ENCODE results near the gene GLIPR1. TPM values are rescaled to one million over a fixed set of nuclear protein-coding genes. Genes with fewer than 3 reads are reported as not detected.
"Not testable (repeated sequence)": the region's sequence is repeated elsewhere in the genome, so short reads cannot be mapped to it uniquely, and the experiment has no call there.

Gene GLIPR1
- total RNA-seq, 1 donor from 2014 or later, result 29.8 TPM

- DNase-seq (ENCODE audit: low spot score) (no peak), ATAC-seq (peak; percentile 45)
- intact Hi-C loops (cut with DNase I), result no loop called here
These were observed 8.4 kb upstream of the GLIPR1 start for GRCh38 chr12:75471902-75472890.

DNA sequence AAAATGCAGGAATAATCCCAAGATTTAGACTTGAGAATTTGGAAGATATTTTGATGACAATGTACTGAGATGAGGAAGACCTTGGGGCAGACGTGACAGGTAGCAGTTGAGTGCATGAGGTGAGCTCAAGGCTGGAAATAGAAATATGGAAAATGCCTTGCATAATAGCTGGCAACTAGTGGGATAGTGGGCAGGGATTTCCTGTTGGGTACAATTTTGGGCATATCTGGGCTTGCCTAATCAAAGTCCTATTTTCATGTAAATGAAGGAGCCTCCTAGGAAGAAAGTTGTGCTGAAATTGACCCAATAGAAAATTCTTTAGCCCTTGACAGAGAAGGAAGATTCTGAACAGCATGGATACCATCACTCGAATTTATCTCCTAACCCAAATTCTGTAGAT, 6.4 kb upstream of the GLIPR1 start:
- intact Hi-C loops (cut with DNase I), result no loop called here
- no peak for ATAC-seq
- no peak for DNase-seq (ENCODE audit: low spot score)

DNA sequence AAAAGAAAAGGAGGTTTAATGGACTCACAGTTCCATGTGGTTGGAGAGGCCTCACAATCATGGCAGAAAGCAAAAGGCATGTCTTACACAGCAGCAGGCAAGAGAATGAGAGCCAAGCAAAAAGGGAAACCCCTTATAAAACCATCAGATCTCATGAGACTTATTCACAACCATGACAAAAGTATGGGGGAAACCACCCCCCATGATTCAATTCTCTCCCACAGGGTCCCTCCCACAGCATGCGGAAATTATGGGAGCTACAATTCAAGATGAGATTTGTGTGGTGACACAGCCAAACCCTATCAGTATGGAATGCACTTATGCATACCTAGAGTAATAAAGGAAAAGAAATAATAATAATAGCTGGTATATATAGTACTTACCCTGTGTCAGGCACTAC, 4.5 kb upstream of the GLIPR1 start:
- DNase-seq (ENCODE audit: low spot score) (no peak), ATAC-seq (no peak)
- intact Hi-C loops (cut with DNase I), result no loop called here

DNA sequence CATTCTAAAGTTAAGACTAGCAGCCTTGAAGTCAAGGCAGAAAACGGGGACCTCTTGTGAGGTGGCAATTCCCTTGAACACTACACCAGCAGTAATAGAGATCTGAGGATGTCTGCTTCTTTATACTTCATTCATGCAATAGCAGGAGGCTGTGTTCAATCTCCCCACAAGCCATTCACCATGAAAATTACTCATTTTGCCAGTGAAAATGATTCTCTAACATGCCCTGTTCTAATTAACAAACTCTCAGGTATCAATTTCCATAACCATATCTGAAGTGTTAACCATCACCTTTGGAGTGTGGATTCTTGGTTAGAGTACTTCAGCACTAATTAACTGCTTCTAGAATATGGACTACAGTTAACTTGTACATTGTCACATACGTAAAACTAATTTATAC, 3.4 kb upstream of the GLIPR1 start:
- no peak for DNase-seq (ENCODE audit: low spot score)
- intact Hi-C loops (cut with DNase I), result no loop called here
- no peak for ATAC-seq

GRCh38 chr12:75478116-75478794, 2.3 kb upstream of the GLIPR1 start:
- intact Hi-C loops (cut with DNase I), result no loop called here
- DNase-seq (ENCODE audit: low spot score) (no peak), ATAC-seq (peak; percentile 25)

- ATAC-seq, result peak; percentile 43
- DNase-seq (ENCODE audit: low spot score), result no peak
- intact Hi-C loops (cut with DNase I), result no loop called here
These were observed 543 bp upstream of the GLIPR1 start for GRCh38 chr12:75479963-75480461.

GRCh38 chr12:75481013-75481705, 604 bp downstream of the GLIPR1 start:
- intact Hi-C loops (cut with DNase I), result no loop called here
- ATAC-seq (peak; percentile 33), DNase-seq (ENCODE audit: low spot score) (no peak)

DNA sequence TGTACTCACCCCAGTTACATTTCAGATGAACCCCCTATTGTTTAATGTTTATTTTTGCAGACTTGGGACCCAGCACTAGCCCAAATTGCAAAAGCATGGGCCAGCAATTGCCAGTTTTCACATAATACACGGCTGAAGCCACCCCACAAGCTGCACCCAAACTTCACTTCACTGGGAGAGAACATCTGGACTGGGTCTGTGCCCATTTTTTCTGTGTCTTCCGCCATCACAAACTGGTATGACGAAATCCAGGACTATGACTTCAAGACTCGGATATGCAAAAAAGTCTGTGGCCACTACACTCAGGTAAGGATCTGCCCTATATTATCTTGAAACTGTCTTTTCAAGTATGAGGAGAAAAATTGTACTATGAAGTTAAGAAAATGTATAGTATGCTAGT, 1.2 kb downstream of the GLIPR1 start:
- ATAC-seq (no peak), DNase-seq (ENCODE audit: low spot score) (no peak)
- intact Hi-C loops (cut with DNase I), result no loop called here

DNA sequence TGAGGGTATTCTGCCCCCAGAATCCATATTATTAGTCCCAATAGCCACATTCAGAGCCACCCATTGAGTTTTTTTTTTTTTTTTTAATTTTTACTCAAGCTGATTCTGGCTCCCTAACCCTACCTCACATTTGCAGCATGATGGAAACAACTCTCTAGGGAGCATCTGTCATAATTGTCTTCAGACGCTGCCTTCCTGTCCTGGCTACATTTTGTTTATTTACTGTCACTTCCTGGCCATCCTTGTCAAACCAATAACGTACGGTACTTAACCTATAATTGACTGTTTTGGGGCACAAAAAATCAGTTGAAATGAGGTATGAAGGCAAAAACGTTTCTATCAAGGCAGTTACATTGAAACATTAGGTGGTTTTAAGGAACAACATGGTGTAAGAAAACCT, 2.1 kb downstream of the GLIPR1 start:
- intact Hi-C loops (cut with DNase I), result no loop called here
- DNase-seq (ENCODE audit: low spot score) (no peak), ATAC-seq (no peak)

GRCh38 chr12:75483431-75483830, 2.9 kb downstream of the GLIPR1 start:
- intact Hi-C loops (cut with DNase I), result no loop called here
- no peak for DNase-seq (ENCODE audit: low spot score)
- ATAC-seq, result no peak

DNA sequence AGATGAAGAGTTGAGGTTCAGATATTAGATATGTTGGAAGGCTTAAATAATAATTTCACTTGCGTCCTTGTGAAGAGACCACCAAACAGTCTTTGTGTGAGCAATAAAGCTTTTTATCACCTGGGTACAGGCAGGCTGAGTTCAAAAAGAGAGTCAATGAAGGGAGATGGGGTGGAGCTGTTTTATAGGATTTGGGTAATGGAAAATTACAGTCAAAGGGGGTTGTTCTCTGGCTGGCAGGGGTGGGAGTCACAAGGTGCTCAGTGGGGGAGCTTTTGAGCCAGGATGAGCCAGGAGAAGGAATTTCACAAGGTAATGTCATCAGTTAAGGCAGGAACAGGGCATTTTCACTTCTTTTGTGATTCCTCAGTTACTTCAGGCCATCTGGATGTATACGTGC, 3.9 kb downstream of the GLIPR1 start:
- intact Hi-C loops (cut with DNase I); DNase-seq (ENCODE audit: low spot score); ATAC-seq: not testable (repeated sequence)

DNA sequence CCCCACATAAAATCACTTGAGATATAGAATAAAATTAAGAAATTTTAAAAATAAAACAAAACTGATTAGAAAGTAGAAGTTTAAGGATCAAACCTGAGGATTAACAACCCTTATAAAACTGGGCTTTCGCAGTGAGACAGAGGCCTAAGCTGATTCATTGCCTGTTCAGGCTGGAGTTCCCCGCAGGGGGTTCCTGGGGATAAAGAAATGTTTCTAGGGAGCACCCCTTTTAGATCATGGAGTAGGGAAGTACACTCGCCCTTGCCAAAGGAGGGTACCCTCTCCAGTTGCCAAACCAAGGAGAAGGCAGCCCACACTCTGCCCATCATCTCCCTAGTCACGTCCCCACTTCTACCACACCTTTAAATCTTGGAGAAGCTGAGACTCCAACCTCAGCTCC, 6.8 kb downstream of the GLIPR1 start:
- DNase-seq (ENCODE audit: low spot score) (no peak), ATAC-seq (no peak)
- intact Hi-C loops (cut with DNase I), result no loop called here

DNA sequence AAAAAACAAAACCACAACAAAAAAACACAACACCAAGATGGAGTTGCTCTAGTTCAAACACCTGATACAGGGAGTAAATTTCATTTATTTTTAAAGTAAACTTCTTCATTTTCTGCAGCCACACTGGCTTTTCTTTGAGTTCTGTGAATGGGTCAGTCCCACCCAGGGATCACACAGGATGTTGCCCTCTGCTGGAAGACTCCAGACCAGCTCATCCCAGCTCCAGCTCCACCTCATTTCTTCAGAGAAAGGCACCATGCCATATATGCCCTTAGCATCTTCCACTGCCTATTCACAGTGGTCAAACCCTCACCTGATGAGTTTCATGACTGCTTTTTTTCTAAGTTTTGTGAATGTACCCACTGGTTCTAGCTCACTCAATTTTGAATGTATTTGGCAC, 8.0 kb downstream of the GLIPR1 start:
- intact Hi-C loops (cut with DNase I), result no loop called here
- no peak for DNase-seq (ENCODE audit: low spot score)
- ATAC-seq, result peak; percentile 75

- no peak for ATAC-seq
- intact Hi-C loops (cut with DNase I), result no loop called here
- no peak for DNase-seq (ENCODE audit: low spot score)
These were observed 8.6 kb downstream of the GLIPR1 start for GRCh38 chr12:75489187-75489586.

DNA sequence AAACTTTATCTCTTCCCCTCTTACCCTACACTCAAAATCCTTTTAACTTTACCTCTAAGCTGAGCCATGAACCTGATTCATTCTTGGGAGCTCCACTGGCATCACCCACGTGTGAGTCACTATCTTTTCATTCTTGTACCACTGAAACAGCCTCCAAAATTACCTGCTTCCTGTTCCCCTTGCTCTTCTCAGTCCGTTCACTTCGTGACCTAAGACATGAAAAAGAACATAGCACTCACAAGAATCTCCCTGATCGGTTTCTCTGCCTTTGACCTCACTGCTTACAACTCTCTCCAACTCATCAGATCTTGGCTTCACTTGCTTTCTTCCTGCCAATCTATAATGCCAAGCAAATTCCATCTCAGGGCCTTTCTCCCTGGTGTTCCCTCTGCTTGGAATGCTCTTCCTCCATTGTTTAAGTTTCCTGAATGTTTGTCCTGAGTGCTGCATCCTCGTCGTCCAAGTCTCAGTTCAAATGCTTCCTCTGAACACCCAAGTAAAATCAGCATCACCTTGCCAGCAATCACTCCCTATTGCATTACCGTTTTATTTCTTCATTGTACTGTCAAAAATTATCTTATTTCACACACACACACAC, 9.2 kb downstream of the GLIPR1 start:
- DNase-seq (ENCODE audit: low spot score) (no peak), ATAC-seq (no peak)
- intact Hi-C loops (cut with DNase I), result no loop called here

DNA sequence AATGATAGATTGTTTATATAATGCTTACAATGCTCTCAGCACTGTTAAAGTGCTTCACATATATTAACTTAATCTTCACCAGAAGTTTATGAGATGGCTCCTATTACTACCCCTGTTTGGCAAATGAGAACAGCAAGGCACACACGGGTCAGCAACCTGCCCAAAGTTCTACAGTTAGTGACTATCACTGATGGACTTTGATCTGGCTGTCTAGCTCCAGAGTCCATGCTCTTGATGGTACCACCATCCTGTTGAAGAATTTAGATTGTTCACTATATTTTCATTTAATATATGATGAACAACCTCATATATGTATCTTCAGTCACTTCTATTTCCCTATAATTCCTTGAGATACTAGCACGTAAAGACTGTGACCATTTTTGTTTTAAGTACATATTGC, 10.6 kb downstream of the GLIPR1 start:
- DNase-seq (ENCODE audit: low spot score), result no peak
- no peak for ATAC-seq
- intact Hi-C loops (cut with DNase I), result no loop called here

DNA sequence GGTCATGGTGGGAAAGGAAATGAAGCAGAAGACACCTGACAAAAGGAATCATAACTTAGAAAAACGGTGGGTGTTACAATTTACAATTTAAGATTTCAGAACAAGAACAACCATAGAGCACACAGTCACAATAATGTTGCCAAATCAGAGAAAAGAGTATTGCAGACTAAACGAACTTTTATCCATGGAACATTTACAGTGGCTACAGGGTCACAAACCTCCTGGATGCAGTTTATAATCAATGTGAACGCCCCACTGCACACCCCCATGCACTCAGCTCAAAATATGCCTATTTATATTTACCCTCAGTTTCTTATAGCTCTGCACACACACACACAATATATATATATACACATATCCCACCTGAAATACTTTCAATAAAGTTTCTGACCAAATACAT, 22.9 kb downstream of the GLIPR1 start:
- intact Hi-C loops (cut with DNase I), result no loop called here
- no peak for ATAC-seq
- DNase-seq (ENCODE audit: low spot score), result no peak

GRCh38 chr12:75503866-75504265, 23.3 kb downstream of the GLIPR1 start:
- DNase-seq (ENCODE audit: low spot score), result no peak
- intact Hi-C loops (cut with DNase I), result no loop called here

DNA sequence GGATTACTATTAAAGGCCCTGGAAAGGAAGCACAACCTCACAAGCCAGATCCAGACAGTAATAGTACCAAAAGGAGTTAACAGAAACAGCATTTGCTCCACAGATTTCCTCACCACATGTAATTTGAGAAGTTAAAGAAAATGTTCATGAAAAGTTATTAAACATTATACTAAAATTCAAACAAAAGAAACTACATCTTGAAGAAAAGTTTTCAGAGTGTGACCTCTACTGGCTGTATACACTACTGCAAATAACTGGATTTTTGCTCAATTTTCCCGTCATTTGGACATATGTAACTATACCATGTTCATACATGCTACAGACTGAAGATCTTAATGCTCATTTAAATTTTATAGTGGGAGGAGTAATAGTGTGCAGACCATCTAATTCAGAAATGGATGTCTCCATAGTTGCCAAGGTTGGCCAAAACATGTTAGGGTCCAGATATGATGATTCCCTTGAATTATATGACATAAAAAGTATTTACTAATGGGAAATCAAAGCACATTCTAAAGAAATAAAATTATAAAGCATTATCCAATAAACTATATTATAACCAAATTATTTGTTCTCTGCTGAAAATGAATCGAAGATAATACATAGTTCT, 25.3 kb downstream of the GLIPR1 start:
- intact Hi-C loops (cut with DNase I), result no loop called here
- no peak for ATAC-seq

More at GRCh38 chr12:75503866-75504265, 23.3 kb downstream of the GLIPR1 start:
- ATAC-seq, result no peak

More for the DNA sequence above, 25.3 kb downstream of the GLIPR1 start:
- no peak for DNase-seq (ENCODE audit: low spot score)
